HEK293T (cell line): ENCODE data around the gene REC8.
A peak's percentile ranks its signal among the peaks of the same experiment; 100 is the strongest.
"Not testable (repeated sequence)": the region's sequence is repeated elsewhere in the genome, so short reads cannot be mapped to it uniquely, and the experiment has no call there.

ENCODE experiments used
- CTCF ChIA-PET: fragments of 350-600 bp; formaldehyde crosslinking; extraction: SDS; loops from one replicate; lab custom pipeline; 2021; ENCODE audit warnings: antibody characterized with exemption, inconsistent platforms; lab: Yijun Ruan, JAX
- POLR2A ChIA-PET: fragments of 350-600 bp; formaldehyde crosslinking; extraction: SDS; loops from one replicate; lab custom pipeline; 2020; ENCODE audit warnings: antibody characterized with exemption, inconsistent platforms; lab: Yijun Ruan, JAX
- DNase-seq: peaks from one replicate; pipeline ENCODE4 v3.0.0; 2012; ENCODE audit warnings: mixed read lengths; ENCODE audit errors: extremely low spot score
- ARNT ChIP-seq: fragments of 450-650 bp; IDR thresholded peaks from 2 replicates; pipeline ENCODE4 v1.6.1; 2017; ENCODE audit warnings: mild to moderate bottlenecking
- BHLHE40 ChIP-seq: fragments of 450-650 bp; IDR thresholded peaks from 2 replicates; pipeline ENCODE4 v1.6.1; 2016; ENCODE audit warnings: mild to moderate bottlenecking, moderate library complexity, borderline replicate concordance
- CTBP1 ChIP-seq: fragments of 450-650 bp; IDR thresholded peaks from 2 replicates; pipeline ENCODE4 v1.6.1; 2016; ENCODE audit warnings: borderline replicate concordance
- ELF4 ChIP-seq: fragments of 450-650 bp; IDR thresholded peaks from 2 replicates; pipeline ENCODE4 v1.6.1; 2017; ENCODE audit warnings: antibody characterized with exemption
- FOXA1 ChIP-seq: fragments of 450-650 bp; IDR thresholded peaks from 2 replicates; pipeline ENCODE4 v1.6.1; 2016; ENCODE audit warnings: mild to moderate bottlenecking
- FOXK2 ChIP-seq: fragments of 450-650 bp; IDR thresholded peaks from 2 replicates; pipeline ENCODE4 v1.6.1; 2016; ENCODE audit warnings: mild to moderate bottlenecking
- FOXM1 ChIP-seq: fragments of 450-650 bp; IDR thresholded peaks from 2 replicates; pipeline ENCODE4 v1.6.1; 2017; ENCODE audit warnings: mild to moderate bottlenecking, borderline replicate concordance
- L3MBTL2 ChIP-seq: fragments of 450-650 bp; conservative IDR thresholded peaks from 2 replicates; pipeline ENCODE4 v1.6.1; 2016; ENCODE audit warnings: mild to moderate bottlenecking
- LEF1 ChIP-seq: fragments of 450-650 bp; IDR thresholded peaks from 2 replicates; pipeline ENCODE4 v1.6.1; 2017; ENCODE audit warnings: mild to moderate bottlenecking, borderline replicate concordance
- NFRKB ChIP-seq: fragments of 450-650 bp; IDR thresholded peaks from 2 replicates; pipeline ENCODE4 v1.6.1; 2016; ENCODE audit warnings: mild to moderate bottlenecking, moderate library complexity
- PKNOX1 ChIP-seq: fragments of 450-650 bp; IDR thresholded peaks from 2 replicates; pipeline ENCODE4 v1.6.1; 2016
- SP1 ChIP-seq: fragments of 450-650 bp; IDR thresholded peaks from 2 replicates; pipeline ENCODE4 v1.6.1; 2017
- SUZ12 ChIP-seq: fragments of 450-650 bp; IDR thresholded peaks from 2 replicates; pipeline ENCODE4 v1.6.1; 2016; ENCODE audit warnings: mild to moderate bottlenecking
- TARDBP ChIP-seq: fragments of 450-650 bp; IDR thresholded peaks from 2 replicates; pipeline ENCODE4 v1.6.1; 2016
- ZNF384 ChIP-seq: fragments of 450-650 bp; IDR thresholded peaks from 2 replicates; pipeline ENCODE4 v1.6.1; 2016

Gene REC8

DNA sequence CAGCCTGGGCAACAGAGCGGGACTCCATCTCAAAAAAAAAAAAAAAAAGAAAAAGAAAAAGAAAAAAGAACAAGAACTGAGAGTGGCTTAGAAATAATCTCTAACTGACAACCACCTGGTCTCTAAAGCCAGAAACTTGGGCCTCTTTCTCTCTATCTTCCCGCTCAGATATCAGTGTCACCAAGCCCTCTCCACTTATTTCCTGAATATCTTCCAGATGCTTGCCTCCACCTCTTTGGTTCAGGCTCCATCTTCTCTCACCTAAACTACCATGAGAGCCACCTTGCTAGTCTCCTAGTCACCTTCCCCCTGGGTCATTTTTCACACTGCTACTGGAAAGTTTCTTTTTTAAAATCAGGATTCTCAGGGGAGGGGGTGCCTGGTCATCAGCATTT lies 25.2 kb downstream of the REC8 start:
- POLR2A ChIA-PET = interaction anchor here (1.6 to 2.6 kb wide), 3 partner anchors 17 to 74 kb away, joined by 5 to 33 read pairs (median 16); partner anchors contain the start of genes CHMP4A, PSME2, RABGGTA and RNF31

GRCh38 chr14:24198814-24199524 lies 27.1 kb downstream of the REC8 start:
- no peak for DNase-seq
- CTCF ChIA-PET = no interaction called here
- POLR2A ChIA-PET = interaction anchor here (1.0 kb wide), 1 partner anchor 14 kb away, joined by 4 read pairs; the partner anchor contains the start of gene CHMP4A
- TF ChIP-seq NFRKB = no peak
- 0 out of 2 replicates have a peak, but pooled peaks have one; percentile 46 for TF ChIP-seq ZNF384
- no peak for TF ChIP-seq ELF4

More for the DNA sequence above, 25.2 kb downstream of the REC8 start:
- TF ChIP-seq TARDBP = no peak
- TF ChIP-seq LEF1 = no peak
- TF ChIP-seq FOXM1 = no peak
- no peak for TF ChIP-seq NFRKB
- TF ChIP-seq PKNOX1 = no peak
- no peak for TF ChIP-seq FOXA1
- TF ChIP-seq BHLHE40 = no peak
- TF ChIP-seq L3MBTL2 = no peak
- TF ChIP-seq SUZ12 = no peak
- TF ChIP-seq CTBP1 = no peak
- no peak for TF ChIP-seq FOXK2
- DNase-seq = no peak
- CTCF ChIA-PET = no interaction called here

GRCh38 chr14:24202538-24202937 lies 30.7 kb downstream of the REC8 start:
- DNase-seq, CTCF ChIA-PET: not testable (repeated sequence)
- POLR2A ChIA-PET = interaction anchor here (2.1 kb wide), 1 partner anchor 11 kb away, joined by 11 read pairs; the partner anchor contains the start of gene CHMP4A

- CTCF ChIA-PET, DNase-seq: not testable (repeated sequence)
- POLR2A ChIA-PET = interaction anchor here (1.4 to 2.1 kb wide), 2 partner anchors 8 to 10 kb away, joined by 3 to 11 read pairs; partner anchors contain the start of genes CHMP4A and TM9SF1
These were observed 31.5 kb downstream of the REC8 start for GRCh38 chr14:24203249-24203886.

GRCh38 chr14:24204163-24205146 lies 32.6 kb downstream of the REC8 start:
- CTCF ChIA-PET = no interaction called here
- DNase-seq = no peak

DNA sequence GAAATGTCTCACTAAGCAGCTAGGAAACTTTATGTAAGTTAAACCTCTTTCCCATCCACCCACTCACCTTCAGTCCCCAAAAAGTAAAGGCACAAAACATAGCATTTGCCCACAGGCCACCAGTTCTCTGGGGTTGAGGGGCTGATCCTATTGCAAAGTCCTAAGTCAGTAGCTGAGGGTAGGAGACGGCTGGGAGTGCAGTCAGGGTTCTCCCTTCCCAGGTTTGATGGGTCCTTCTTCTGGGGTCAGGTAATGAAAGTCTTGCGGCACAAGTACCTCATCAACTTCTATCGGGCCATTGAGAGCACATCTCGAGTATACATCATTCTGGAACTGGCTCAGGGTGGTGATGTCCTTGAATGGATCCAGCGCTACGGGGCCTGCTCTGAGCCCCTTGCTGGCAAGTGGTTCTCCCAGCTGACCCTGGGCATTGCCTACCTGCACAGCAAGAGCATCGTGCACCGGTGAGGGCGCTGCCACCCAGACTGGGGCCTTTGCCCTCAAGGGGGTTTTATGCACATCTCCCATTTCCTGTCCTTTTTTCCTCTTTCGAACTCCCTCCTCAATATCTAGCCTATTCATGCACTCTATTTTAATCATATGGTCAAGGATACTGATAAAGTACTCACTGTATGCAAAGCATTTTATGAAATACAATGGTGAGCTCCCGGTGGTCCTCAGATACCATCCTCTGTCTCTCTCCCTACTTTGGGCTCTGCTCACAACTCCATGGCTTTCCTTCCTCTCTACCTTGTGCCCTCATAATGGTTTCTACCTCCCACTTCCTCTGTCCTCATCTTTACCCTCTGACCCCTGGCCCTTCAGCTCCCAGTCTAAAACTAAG lies 34.6 kb downstream of the REC8 start:
- CTCF ChIA-PET = interaction anchor here (0.5 kb wide), 1 partner anchor 9 kb away, joined by 4 read pairs; no protein-coding TSS in a partner anchor
- no peak for DNase-seq
- no peak for TF ChIP-seq FOXM1
- no peak for TF ChIP-seq PKNOX1
- no peak for TF ChIP-seq SUZ12
- no peak for TF ChIP-seq SP1
- no peak for TF ChIP-seq ELF4
- TF ChIP-seq FOXA1 = no peak
- TF ChIP-seq NFRKB = no peak
- TF ChIP-seq L3MBTL2 = no peak
- TF ChIP-seq FOXK2 = no peak
- POLR2A ChIA-PET = interaction anchor here (0.9 to 1.6 kb wide), 2 partner anchors 9 to 11 kb away, joined by 7 to 8 read pairs; partner anchors contain the start of genes MDP1 and TM9SF1

More at GRCh38 chr14:24204163-24205146, 32.6 kb downstream of the REC8 start:
- TF ChIP-seq TARDBP (no peak), LEF1 (no peak), SUZ12 (no peak), FOXK2 (no peak), ELF4 (no peak), CTBP1 (no peak), SP1 (no peak), FOXA1 (no peak), NFRKB (no peak), L3MBTL2 (no peak), ARNT (no peak)
- POLR2A ChIA-PET = interaction anchor here (1.4 to 2.1 kb wide), 2 partner anchors 9 kb away, joined by 3 to 11 read pairs; partner anchors contain the start of genes CHMP4A and TM9SF1
